ENCODE measurements around the gene NET1.

DNA sequence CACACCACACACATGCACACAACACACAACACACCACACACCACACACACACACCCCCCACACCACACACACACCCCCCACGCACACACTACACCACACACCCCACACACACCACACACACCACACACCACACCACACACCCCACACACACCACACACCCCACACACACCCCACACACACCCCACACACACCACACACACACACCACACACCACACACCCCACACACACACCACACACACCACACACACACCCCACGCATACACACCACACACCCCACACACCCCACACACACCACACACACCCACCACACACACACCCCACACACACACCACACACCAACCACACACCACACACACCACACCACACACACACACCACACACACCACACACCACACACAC, 31.2 kb upstream of the NET1 start:
- TF ChIP-seq, protein P1, sequence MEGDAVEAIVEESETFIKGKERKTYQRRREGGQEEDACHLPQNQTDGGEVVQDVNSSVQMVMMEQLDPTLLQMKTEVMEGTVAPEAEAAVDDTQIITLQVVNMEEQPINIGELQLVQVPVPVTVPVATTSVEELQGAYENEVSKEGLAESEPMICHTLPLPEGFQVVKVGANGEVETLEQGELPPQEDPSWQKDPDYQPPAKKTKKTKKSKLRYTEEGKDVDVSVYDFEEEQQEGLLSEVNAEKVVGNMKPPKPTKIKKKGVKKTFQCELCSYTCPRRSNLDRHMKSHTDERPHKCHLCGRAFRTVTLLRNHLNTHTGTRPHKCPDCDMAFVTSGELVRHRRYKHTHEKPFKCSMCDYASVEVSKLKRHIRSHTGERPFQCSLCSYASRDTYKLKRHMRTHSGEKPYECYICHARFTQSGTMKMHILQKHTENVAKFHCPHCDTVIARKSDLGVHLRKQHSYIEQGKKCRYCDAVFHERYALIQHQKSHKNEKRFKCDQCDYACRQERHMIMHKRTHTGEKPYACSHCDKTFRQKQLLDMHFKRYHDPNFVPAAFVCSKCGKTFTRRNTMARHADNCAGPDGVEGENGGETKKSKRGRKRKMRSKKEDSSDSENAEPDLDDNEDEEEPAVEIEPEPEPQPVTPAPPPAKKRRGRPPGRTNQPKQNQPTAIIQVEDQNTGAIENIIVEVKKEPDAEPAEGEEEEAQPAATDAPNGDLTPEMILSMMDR (IDR thresholded peaks at IDR 0.05), result no peak
- no peak for TF ChIP-seq POLR2AphosphoS5 (IDR thresholded peaks at IDR 0.05)
